H1 (cell line): ENCODE measurements around the gene CLCC1. TPM values are rescaled to one million over a fixed set of nuclear protein-coding genes. Genes with fewer than 3 reads are reported as not detected.

ENCODE experiments used
- CTCF ChIA-PET: fragments of 300-600 bp; sonication (Branson Sonifier 250); formaldehyde crosslinking; loops from one replicate; lab custom pipeline; 2021; ENCODE audit not compliant: partially characterized antibody; lab: Charles Lee
- POLR2A ChIA-PET: fragments of 300-600 bp; sonication (Branson Sonifier 250); formaldehyde crosslinking; loops from one replicate; lab custom pipeline; 2021; ENCODE audit warnings: inconsistent platforms; ENCODE audit not compliant: partially characterized antibody; lab: Charles Lee
- DNase-seq, 2 experiments: peaks; one replicate each; pipeline versions ENCODE4 v3.0.0 to v3.0.0-alpha.2; 2010 to 2022; ENCODE audit warnings: low spot score in 2 of 2, low read depth in 1 of 2, mixed read lengths in 1 of 2
- FAIRE-seq: peaks from 2 replicates; lab custom pipeline; 2011; peaks lifted over from hg19 to GRCh38; lab: Jason Lieb, UNC
- H2AFZ ChIP-seq: 2 replicates; pipeline ENCODE4 v1.8.1; 2012; ENCODE audit warnings: low read length, inconsistent platforms
- H2AK5ac ChIP-seq: 2 replicates; pipeline ENCODE4 v1.6.1; 2013; ENCODE audit warnings: low read depth, low read length
- H2BK120ac ChIP-seq: replicated peaks from 2 replicates; pipeline ENCODE3; 2013; ENCODE audit warnings: low read depth, low read length, inconsistent platforms
- H2BK12ac ChIP-seq: 2 replicates; pipeline ENCODE4 v1.6.1; 2013; ENCODE audit warnings: low read depth, low read length
- H2BK15ac ChIP-seq: 2 replicates; pipeline ENCODE4 v1.6.1; 2013; ENCODE audit warnings: low read length
- H2BK20ac ChIP-seq: 2 replicates; pipeline ENCODE4 v1.6.1; 2013; ENCODE audit warnings: low read length
- H2BK5ac ChIP-seq: 2 replicates; pipeline ENCODE4 v1.6.1; 2013; ENCODE audit warnings: low read depth, low read length
- H3K14ac ChIP-seq: 2 replicates; pipeline ENCODE4 v1.6.1; 2013; ENCODE audit warnings: inconsistent platforms; ENCODE audit not compliant: insufficient read length
- H3K18ac ChIP-seq: 2 replicates; pipeline ENCODE4 v1.6.1; 2013; ENCODE audit warnings: low read length; ENCODE audit errors: extremely low read depth
- H3K23ac ChIP-seq: 2 replicates; pipeline ENCODE4 v1.6.1; 2013; ENCODE audit warnings: inconsistent platforms; ENCODE audit not compliant: insufficient read length
- H3K23me2 ChIP-seq: 2 replicates; pipeline ENCODE4 v1.6.1; 2013; ENCODE audit warnings: low read depth, low read length
- H3K27ac ChIP-seq: 2 replicates; pipeline ENCODE4 v1.6.1; 2011; ENCODE audit warnings: low read depth, low read length, inconsistent platforms
- H3K27me3 ChIP-seq, 4 experiments: replicated peaks in 1 of 4; 1 replicate in 1 of 4; 2 replicates in 3 of 4; pipeline versions ENCODE4 v1.6.1 to v1.8.1; 2011 to 2013; ENCODE audit warnings: low read length in 3 of 4, mild to moderate bottlenecking in 3 of 4, inconsistent platforms in 2 of 4, mixed read lengths in 2 of 4, moderate library complexity in 1 of 4; ENCODE audit not compliant: control insufficient read depth in 3 of 4, insufficient read depth in 3 of 4; ENCODE audit errors: extremely low read depth in 1 of 4
- H3K36me3 ChIP-seq, 4 experiments: 2 replicates each; pipeline versions ENCODE4 v1.6.1 to v1.8.1; 2011 to 2013; ENCODE audit warnings: mild to moderate bottlenecking in 4 of 4, low read length in 3 of 4, moderate library complexity in 2 of 4, control low read depth in 1 of 4, inconsistent platforms in 1 of 4; ENCODE audit not compliant: insufficient read depth in 4 of 4, control insufficient read depth in 2 of 4
- H3K4ac ChIP-seq: replicated peaks from 2 replicates; pipeline ENCODE3; 2013; ENCODE audit warnings: low read length, low read depth, mixed read lengths, inconsistent platforms; ENCODE audit not compliant: insufficient read length
- H3K4me1 ChIP-seq, 4 experiments: replicated peaks in 1 of 4; 1 replicate in 1 of 4; 2 replicates in 3 of 4; pipeline versions ENCODE4 v1.6.1 to v1.8.1; 2011 to 2013; ENCODE audit warnings: low read length in 3 of 4, inconsistent platforms in 2 of 4, mixed read lengths in 1 of 4; ENCODE audit not compliant: insufficient read depth in 4 of 4, control insufficient read depth in 3 of 4
- H3K4me2 ChIP-seq, 2 experiments: 2 replicates each; pipeline versions ENCODE4 v1.6.1 to v1.8.1; 2011 to 2013; ENCODE audit warnings: low read depth in 2 of 2, low read length in 2 of 2, control low read depth in 1 of 2, inconsistent platforms in 1 of 2, mild to moderate bottlenecking in 1 of 2; ENCODE audit not compliant: insufficient read depth in 1 of 2
- H3K4me3 ChIP-seq, 4 experiments: fragments of 200-600, 300-600 bp in 1 of 4; sonication (generic), shearing (Covaris generic), sonication (Bioruptor Twin) in 1 of 4; 2 replicates each; pipeline versions ENCODE4 v1.5.1 to v1.8.1; 2011 to 2016; ENCODE audit warnings: low read length in 4 of 4, low read depth in 3 of 4, control low read depth in 2 of 4, inconsistent platforms in 2 of 4, mild to moderate bottlenecking in 2 of 4, mixed read lengths in 1 of 4, moderate library complexity in 1 of 4; ENCODE audit not compliant: insufficient read depth in 2 of 4; ENCODE audit errors: extremely low read depth in 1 of 4
- H3K56ac ChIP-seq: replicated peaks from 2 replicates; pipeline ENCODE3; 2013; ENCODE audit warnings: low read depth, mild to moderate bottlenecking, mixed read lengths, low read length, inconsistent platforms; ENCODE audit not compliant: insufficient read length
- H3K79me1 ChIP-seq: 2 replicates; pipeline ENCODE4 v1.6.1; 2013; ENCODE audit warnings: low read depth, low read length, control low read depth
- H3K79me2 ChIP-seq, 2 experiments: 2 replicates each; pipeline versions ENCODE4 v1.6.1 to v1.8.1; 2012 to 2013; ENCODE audit warnings: low read length in 2 of 2, mild to moderate bottlenecking in 2 of 2, inconsistent platforms in 1 of 2; ENCODE audit not compliant: insufficient read depth in 2 of 2, control insufficient read depth in 1 of 2
- H3K9ac ChIP-seq, 4 experiments: replicated peaks in 1 of 4; 1 replicate in 1 of 4; 2 replicates in 3 of 4; pipeline versions ENCODE4 v1.6.1 to v1.8.1; 2011 to 2013; ENCODE audit warnings: low read depth in 3 of 4, low read length in 3 of 4, control low read depth in 2 of 4, mild to moderate bottlenecking in 2 of 4, moderate library complexity in 2 of 4, inconsistent platforms in 1 of 4; ENCODE audit errors: extremely low read depth in 1 of 4
- H3K9me3 ChIP-seq, 2 experiments: 2 replicates each; pipeline versions ENCODE4 v1.6.1 to v1.8.1; 2012 to 2013; ENCODE audit warnings: mild to moderate bottlenecking in 2 of 2, moderate library complexity in 2 of 2, control low read depth in 1 of 2, inconsistent platforms in 1 of 2, low read depth in 1 of 2, low read length in 1 of 2, mixed read lengths in 1 of 2; ENCODE audit not compliant: insufficient read depth in 2 of 2
- H4K20me1 ChIP-seq, 2 experiments: replicated peaks in 1 of 2; 2 replicates each; pipeline versions ENCODE3 to v1.8.1; 2011 to 2013; ENCODE audit warnings: inconsistent platforms in 2 of 2, low read length in 2 of 2, mild to moderate bottlenecking in 1 of 2; ENCODE audit not compliant: insufficient read depth in 2 of 2, control insufficient read depth in 1 of 2
- H4K5ac ChIP-seq: 2 replicates; pipeline ENCODE4 v1.6.1; 2013; ENCODE audit warnings: low read length, low read depth, mixed read lengths, inconsistent platforms; ENCODE audit not compliant: insufficient read length
- H4K8ac ChIP-seq: 2 replicates; pipeline ENCODE4 v1.8.0; 2013; ENCODE audit warnings: mild to moderate bottlenecking, moderate library complexity, low read length, inconsistent platforms; ENCODE audit not compliant: insufficient read depth; ENCODE audit errors: extremely low read depth
- H4K91ac ChIP-seq: replicated peaks from 2 replicates; pipeline ENCODE3; 2013; ENCODE audit warnings: low read length, mixed read lengths, inconsistent platforms; ENCODE audit not compliant: insufficient read length
- ASH2L ChIP-seq: fragments of 200-600, 300-600 bp; sonication (generic); IDR thresholded peaks from one replicate; pipeline ENCODE4 v1.7.1; 2017; ENCODE audit warnings: low read length
- BRCA1 ChIP-seq: IDR thresholded peaks from 2 replicates; pipeline ENCODE4 v1.6.1; 2012; ENCODE audit warnings: low read depth, low read length, improper control_type of control experiment
- CEBPB ChIP-seq: IDR thresholded peaks from 2 replicates; pipeline ENCODE4 v1.6.1; 2012; ENCODE audit warnings: low read depth, low read length
- EP300 ChIP-seq, 2 experiments: IDR thresholded peaks; 1 replicate in 1 of 2; 2 replicates in 1 of 2; pipeline ENCODE4 v1.6.1; 2011 to 2012; ENCODE audit warnings: low read depth in 2 of 2, low read length in 2 of 2, mild to moderate bottlenecking in 2 of 2, borderline replicate concordance in 1 of 2, inconsistent platforms in 1 of 2, moderate library complexity in 1 of 2
- GABPA ChIP-seq: IDR thresholded peaks from 2 replicates; pipeline ENCODE4 v1.6.1; 2011; ENCODE audit warnings: mild to moderate bottlenecking, low read length, moderate library complexity, borderline replicate concordance; ENCODE audit not compliant: insufficient read depth
- JUN ChIP-seq: IDR thresholded peaks from 2 replicates; pipeline ENCODE4 v1.6.1; 2011; ENCODE audit warnings: low read depth, mild to moderate bottlenecking, improper control_type of control experiment, low read length
- KDM1A ChIP-seq: fragments of 200-600, 300-600 bp; sonication (generic); IDR thresholded peaks from 2 replicates; pipeline ENCODE4 v1.7.1; 2016; ENCODE audit warnings: mild to moderate bottlenecking, low read length, borderline replicate concordance
- MAFK ChIP-seq: IDR thresholded peaks from 2 replicates; pipeline ENCODE4 v1.6.1; 2012; ENCODE audit warnings: low read depth, mild to moderate bottlenecking, improper control_type of control experiment, low read length
- POLR2A ChIP-seq, 2 experiments: IDR thresholded peaks; 1 replicate in 1 of 2; 2 replicates in 1 of 2; pipeline ENCODE4 v1.6.1; 2011; ENCODE audit warnings: low read depth in 2 of 2, low read length in 2 of 2, mild to moderate bottlenecking in 2 of 2; ENCODE audit errors: control extremely low read depth in 1 of 2
- RXRA ChIP-seq: IDR thresholded peaks from 2 replicates; pipeline ENCODE4 v1.6.1; 2011; ENCODE audit warnings: low read depth, mild to moderate bottlenecking, low read length, moderate library complexity; ENCODE audit not compliant: insufficient read depth
- SP2 ChIP-seq: IDR thresholded peaks from 2 replicates; pipeline ENCODE4 v1.6.1; 2012; ENCODE audit warnings: mild to moderate bottlenecking, low read length, inconsistent platforms
- SP4 ChIP-seq: IDR thresholded peaks from 2 replicates; pipeline ENCODE4 v1.6.1; 2012; ENCODE audit warnings: low read length, inconsistent platforms
- WGBS, 2 experiments: shearing (Covaris generic) in 1 of 2; methylation state at CpG; one replicate each; pipeline versions ENCODE4 v1.1.6 to v1.1.7; 2013 to 2015; ENCODE audit warnings: low lambda C conversion rate in 2 of 2, mixed read lengths in 2 of 2, inconsistent platforms in 1 of 2, low coverage in 1 of 2, missing lambda C conversion rate in 1 of 2; ENCODE audit not compliant: insufficient replicate concordance in 2 of 2, insufficient coverage in 1 of 2, insufficient read length in 1 of 2; ENCODE audit errors: extremely low coverage in 1 of 2, missing lambda C conversion rate in 1 of 2; 5-methylcytosine and 5-hydroxymethylcytosine counted together
- polyA plus RNA-seq, 7 experiments: library from polyadenylated mRNA; depleted of rRNA in 3 of 7; stranded (reverse) in 5 of 7; unstranded in 2 of 7; fragments of >200 nt in 5 of 7; fragments of 200-250 nt in 2 of 7; gene quantifications; 1 replicate in 5 of 7; 2 replicates in 1 of 7; 4 replicates in 1 of 7; pipeline versions ENCODE4 v1.2.1 to v1.2.3, GENCODE V29; 2011 to 2013; ENCODE audit warnings: missing spikeins in 2 of 7, mixed read lengths in 2 of 7
- total RNA-seq: library from RNA; stranded (reverse); fragmentation: NEBNext Ultra II Directional; extraction: Animal tissue kit (Norgen Biotek cat#: 25700); gene quantifications from 2 replicates; pipeline ENCODE4 v1.2.1, GENCODE V29; 2021
- TF ChIP-seq, protein P1 (sequence below): IDR thresholded peaks from 2 replicates; pipeline ENCODE4 v1.6.1; 2011; ENCODE audit warnings: low read depth, mild to moderate bottlenecking, low read length; ENCODE audit not compliant: insufficient read depth

The CLCC1 gene
- total and polyA plus RNA-seq, 2 of the 8 experiments (the other 6 are each of a cell fraction or from before 2014, with no cell fraction given), result 8.1 to 23.8 TPM

DNA sequence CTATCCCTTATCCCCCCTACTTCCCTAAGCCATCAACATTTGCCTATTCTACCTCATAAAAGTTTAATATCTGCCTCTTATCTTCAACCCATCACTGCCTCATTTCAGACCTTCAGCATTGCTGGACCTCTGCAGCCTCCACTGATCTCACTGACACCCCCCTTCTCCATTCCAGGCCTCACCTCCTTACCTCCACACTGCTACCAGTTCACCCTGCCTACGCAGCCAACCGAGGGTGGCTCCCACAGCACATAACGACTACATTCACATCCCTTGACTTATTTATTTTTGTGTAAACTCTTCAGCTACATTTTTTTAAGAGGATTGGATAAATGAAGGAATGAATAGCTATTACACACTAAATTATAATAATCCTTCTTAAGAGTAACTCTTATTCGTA is 14.2 kb downstream of the CLCC1 start:
- no peak overlapping the region for H3K4me3 ChIP-seq
- no peak overlapping the region for H2AFZ ChIP-seq
- H3K23ac ChIP-seq, result no peak overlapping the region
- no peak for TF ChIP-seq KDM1A
- no peak for TF ChIP-seq JUN
- no peak for TF ChIP-seq EP300 (IDR thresholded peaks at IDR 0.05; ENCODE audit: borderline replicate concordance in 1 of 2, low read depth in 2 of 2, low read length in 2 of 2)
- no peak for TF ChIP-seq ASH2L
- TF ChIP-seq SP4, result no peak
- TF ChIP-seq SP2, result no peak
- TF ChIP-seq BRCA1, result no peak
- no peak for TF ChIP-seq RXRA
- TF ChIP-seq CEBPB, result no peak
- TF ChIP-seq GABPA, result no peak
- no peak for TF ChIP-seq MAFK
- TF ChIP-seq, protein P1, sequence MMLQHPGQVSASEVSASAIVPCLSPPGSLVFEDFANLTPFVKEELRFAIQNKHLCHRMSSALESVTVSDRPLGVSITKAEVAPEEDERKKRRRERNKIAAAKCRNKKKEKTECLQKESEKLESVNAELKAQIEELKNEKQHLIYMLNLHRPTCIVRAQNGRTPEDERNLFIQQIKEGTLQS, result no peak
- no peak for TF ChIP-seq POLR2A (IDR thresholded peaks at IDR 0.05; ENCODE audit: control extremely low read depth in 1 of 2, low read depth in 2 of 2, low read length in 2 of 2)
- no peak overlapping the region for H4K5ac ChIP-seq
- CTCF ChIA-PET, result interaction anchor here (0.7 kb wide), 1 partner anchor 8 kb away, joined by 5 read pairs; no protein-coding TSS in a partner anchor
- no peak overlapping the region for H3K27ac ChIP-seq
- H3K4me1 ChIP-seq, result peaks cover 4 to 12% (median 7%) of the 10 kb centered on the region in 4 experiments; a peak in 5 of 7 replicates
- no peak overlapping the region for H2BK12ac ChIP-seq
- DNase-seq, result no peak
- no peaks in the 10 kb centered on the region for H3K79me1 ChIP-seq
- no peaks in the 10 kb centered on the region for H4K20me1 ChIP-seq
- H3K4ac ChIP-seq, result no peak overlapping the region
- no peak for FAIRE-seq
- H3K23me2 ChIP-seq, result peaks cover 2% of the 10 kb centered on the region; the same call in 1 of the 2 replicates
- no peaks in the 10 kb centered on the region for H3K27me3 ChIP-seq
- no peak overlapping the region for H4K91ac ChIP-seq
- H2BK20ac ChIP-seq, result no peak overlapping the region
- peaks cover 0 to 33% of the 10 kb centered on the region in 2 experiments; a peak in 2 of 4 replicates for H3K79me2 ChIP-seq
- H3K4me2 ChIP-seq, result peak overlapping the region; percentile 2 to 70; a peak in 1 of 4 replicates
- H4K8ac ChIP-seq, result no peak overlapping the region
- WGBS, 2 experiments, result 69% methylated on average over 4 of the region's 4 CpGs; no CpG with 5 or more reads in 1 of the 2 experiments
- H3K9me3 ChIP-seq, result no peaks in the 10 kb centered on the region
- no peak overlapping the region for H3K14ac ChIP-seq
- H3K36me3 ChIP-seq, result peaks cover 0 to 13% (median 0%) of the 10 kb centered on the region in 4 experiments; a peak in 1 of 8 replicates
- H3K9ac ChIP-seq, result no peak overlapping the region
- H2BK15ac ChIP-seq, result no peak overlapping the region
- H2BK120ac ChIP-seq, result no peak overlapping the region
- POLR2A ChIA-PET, result interaction anchor here (0.6 to 3.0 kb wide), 5 partner anchors 10 to 202 kb away, joined by 3 to 13 read pairs (median 9); partner anchors contain the start of gene CLCC1
- H2BK5ac ChIP-seq, result no peak overlapping the region
- H3K56ac ChIP-seq, result no peak overlapping the region
- H2AK5ac ChIP-seq, result no peak overlapping the region; the same call in 1 of the 2 replicates
- no peak overlapping the region for H3K18ac ChIP-seq
